Activated T-cell treated with anti-CD3 and anti-CD28 coated beads, Interleukin-2, amount 50 U/mL, for 24 hours (primary cell): ENCODE results near the gene ARHGEF18.
"Not testable (repeated sequence)": the region's sequence is repeated elsewhere in the genome, so short reads cannot be mapped to it uniquely, and the experiment has no call there.

Experiments
- DNase-seq: peaks from one replicate; pipeline ENCODE4 v3.0.0-alpha.2; 2020
- H3K27ac Mint-ChIP-seq: 2 replicates; pipeline ENCODE4 v1.8.0; 2020; ENCODE audit warnings: mild to moderate bottlenecking, mixed read lengths
- H3K27me3 Mint-ChIP-seq: 2 replicates; pipeline ENCODE4 v1.8.0; 2020; ENCODE audit warnings: mixed read lengths
- H3K36me3 Mint-ChIP-seq: 2 replicates; pipeline ENCODE4 v1.8.0; 2020; ENCODE audit warnings: low read depth, mixed read lengths
- H3K4me1 Mint-ChIP-seq: 2 replicates; pipeline ENCODE4 v1.8.0; 2020; ENCODE audit warnings: low read depth, mixed read lengths
- H3K4me3 Mint-ChIP-seq: 2 replicates; pipeline ENCODE4 v1.8.0; 2020; ENCODE audit warnings: mild to moderate bottlenecking, moderate library complexity, mixed read lengths
- H3K9me3 Mint-ChIP-seq: 2 replicates; pipeline ENCODE4 v1.8.0; 2020; ENCODE audit warnings: mixed read lengths

The ARHGEF18 gene

GRCh38 chr19:7360393-7360984 lies 11.8 kb downstream of the ARHGEF18 start:
- peak overlapping the region; percentile 72 for H3K27ac Mint-ChIP-seq
- DNase-seq = no peak
- H3K4me1 Mint-ChIP-seq = peaks cover 71% of the 10 kb centered on the region
- H3K36me3 Mint-ChIP-seq = peaks cover 48% of the 10 kb centered on the region
- H3K9me3 Mint-ChIP-seq = no peaks in the 10 kb centered on the region
- H3K4me3 Mint-ChIP-seq = no peak overlapping the region
- H3K27me3 Mint-ChIP-seq = no peaks in the 10 kb centered on the region

GRCh38 chr19:7363225-7363624 lies 14.5 kb downstream of the ARHGEF18 start:
- peaks cover 52% of the 10 kb centered on the region for H3K4me1 Mint-ChIP-seq
- no peak overlapping the region for H3K4me3 Mint-ChIP-seq
- no peaks in the 10 kb centered on the region for H3K9me3 Mint-ChIP-seq
- peak overlapping the region; percentile 2 for H3K27ac Mint-ChIP-seq
- H3K27me3 Mint-ChIP-seq = no peaks in the 10 kb centered on the region
- H3K36me3 Mint-ChIP-seq = peaks cover 47% of the 10 kb centered on the region
- DNase-seq = no peak

GRCh38 chr19:7366701-7367420 lies 18.1 kb downstream of the ARHGEF18 start:
- no peaks in the 10 kb centered on the region for H3K27me3 Mint-ChIP-seq
- no peak for DNase-seq
- peaks cover 24% of the 10 kb centered on the region for H3K4me1 Mint-ChIP-seq
- H3K9me3 Mint-ChIP-seq = no peaks in the 10 kb centered on the region
- H3K36me3 Mint-ChIP-seq = peaks cover 57% of the 10 kb centered on the region
- peak overlapping the region; percentile 79 for H3K27ac Mint-ChIP-seq
- H3K4me3 Mint-ChIP-seq = no peak overlapping the region

- no peaks in the 10 kb centered on the region for H3K27me3 Mint-ChIP-seq
- H3K4me3 Mint-ChIP-seq = no peak overlapping the region
- no peaks in the 10 kb centered on the region for H3K9me3 Mint-ChIP-seq
- H3K4me1 Mint-ChIP-seq = peaks cover 12% of the 10 kb centered on the region
- DNase-seq = no peak
- peak overlapping the region; percentile 79 for H3K27ac Mint-ChIP-seq
- H3K36me3 Mint-ChIP-seq = peaks cover 63% of the 10 kb centered on the region
Measured at GRCh38 chr19:7368456-7368855, 19.7 kb downstream of the ARHGEF18 start.

GRCh38 chr19:7368866-7369265 lies 20.1 kb downstream of the ARHGEF18 start:
- Mint-ChIP-seq H3K4me1 (peaks cover 11% of the 10 kb centered on the region), H3K27ac (peak overlapping the region; percentile 79), H3K36me3 (peaks cover 64% of the 10 kb centered on the region)
- not testable (repeated sequence) for H3K4me3 Mint-ChIP-seq, H3K9me3 Mint-ChIP-seq, H3K27me3 Mint-ChIP-seq, DNase-seq

GRCh38 chr19:7370546-7370945 lies 21.8 kb downstream of the ARHGEF18 start:
- no peak overlapping the region for H3K4me3 Mint-ChIP-seq
- no peaks in the 10 kb centered on the region for H3K27me3 Mint-ChIP-seq
- H3K4me1 Mint-ChIP-seq = peaks cover 10% of the 10 kb centered on the region
- H3K9me3 Mint-ChIP-seq = no peaks in the 10 kb centered on the region
- H3K36me3 Mint-ChIP-seq = peaks cover 60% of the 10 kb centered on the region
- DNase-seq = no peak
- H3K27ac Mint-ChIP-seq = peak overlapping the region; percentile 81

GRCh38 chr19:7371001-7371400 lies 22.3 kb downstream of the ARHGEF18 start:
- H3K4me3 Mint-ChIP-seq = no peak overlapping the region
- peak overlapping the region; percentile 81 for H3K27ac Mint-ChIP-seq
- H3K4me1 Mint-ChIP-seq = peaks cover 10% of the 10 kb centered on the region
- no peaks in the 10 kb centered on the region for H3K27me3 Mint-ChIP-seq
- H3K9me3 Mint-ChIP-seq = no peaks in the 10 kb centered on the region
- H3K36me3 Mint-ChIP-seq = peaks cover 62% of the 10 kb centered on the region
- no peak for DNase-seq

GRCh38 chr19:7372810-7373209 lies 24.1 kb downstream of the ARHGEF18 start:
- Mint-ChIP-seq H3K27me3 (no peaks in the 10 kb centered on the region), H3K4me1 (peaks cover 3% of the 10 kb centered on the region), H3K9me3 (no peaks in the 10 kb centered on the region), H3K27ac (no peak overlapping the region), H3K4me3 (no peak overlapping the region), H3K36me3 (peaks cover 66% of the 10 kb centered on the region)
- no peak for DNase-seq

- peak overlapping the region; percentile 14 for H3K27ac Mint-ChIP-seq
- no peaks in the 10 kb centered on the region for H3K27me3 Mint-ChIP-seq
- H3K4me1 Mint-ChIP-seq = peaks cover 2% of the 10 kb centered on the region
- peaks cover 68% of the 10 kb centered on the region for H3K36me3 Mint-ChIP-seq
- H3K9me3 Mint-ChIP-seq = no peaks in the 10 kb centered on the region
- DNase-seq = no peak
- H3K4me3 Mint-ChIP-seq = no peak overlapping the region
Measured at GRCh38 chr19:7373862-7374261, 25.1 kb downstream of the ARHGEF18 start.

- H3K27me3 Mint-ChIP-seq = no peaks in the 10 kb centered on the region
- peak overlapping the region; percentile 73 for H3K27ac Mint-ChIP-seq
- no peaks in the 10 kb centered on the region for H3K9me3 Mint-ChIP-seq
- H3K36me3 Mint-ChIP-seq = peaks cover 67% of the 10 kb centered on the region
- no peak for DNase-seq
- H3K4me3 Mint-ChIP-seq = no peak overlapping the region
- peaks cover 7% of the 10 kb centered on the region for H3K4me1 Mint-ChIP-seq
Measured at GRCh38 chr19:7376151-7376852, 27.6 kb downstream of the ARHGEF18 start.

GRCh38 chr19:7377196-7377595 lies 28.5 kb downstream of the ARHGEF18 start:
- H3K4me3 Mint-ChIP-seq = no peak overlapping the region
- H3K36me3 Mint-ChIP-seq = peaks cover 62% of the 10 kb centered on the region
- no peaks in the 10 kb centered on the region for H3K27me3 Mint-ChIP-seq
- peak overlapping the region; percentile 73 for H3K27ac Mint-ChIP-seq
- H3K4me1 Mint-ChIP-seq = peaks cover 7% of the 10 kb centered on the region
- H3K9me3 Mint-ChIP-seq = no peaks in the 10 kb centered on the region
- DNase-seq = no peak

GRCh38 chr19:7381073-7381390 lies 32.3 kb downstream of the ARHGEF18 start:
- DNase-seq = no peak
- peak overlapping the region; percentile 9 for H3K27ac Mint-ChIP-seq
- H3K36me3 Mint-ChIP-seq = peaks cover 61% of the 10 kb centered on the region
- H3K9me3 Mint-ChIP-seq = no peaks in the 10 kb centered on the region
- peaks cover 12% of the 10 kb centered on the region for H3K4me1 Mint-ChIP-seq
- H3K4me3 Mint-ChIP-seq = no peak overlapping the region
- no peaks in the 10 kb centered on the region for H3K27me3 Mint-ChIP-seq

- DNase-seq = no peak
- Mint-ChIP-seq H3K4me1 (peaks cover 28% of the 10 kb centered on the region), H3K9me3 (no peaks in the 10 kb centered on the region), H3K4me3 (no peak overlapping the region), H3K36me3 (peaks cover 59% of the 10 kb centered on the region), H3K27me3 (no peaks in the 10 kb centered on the region), H3K27ac (peak overlapping the region; percentile 51)
Measured at GRCh38 chr19:7382694-7383093, 34.0 kb downstream of the ARHGEF18 start.

GRCh38 chr19:7383284-7383683 lies 34.5 kb downstream of the ARHGEF18 start:
- H3K9me3 Mint-ChIP-seq = no peaks in the 10 kb centered on the region
- peaks cover 33% of the 10 kb centered on the region for H3K4me1 Mint-ChIP-seq
- no peak for DNase-seq
- peak overlapping the region; percentile 51 for H3K27ac Mint-ChIP-seq
- H3K4me3 Mint-ChIP-seq = no peak overlapping the region
- H3K27me3 Mint-ChIP-seq = no peaks in the 10 kb centered on the region
- peaks cover 56% of the 10 kb centered on the region for H3K36me3 Mint-ChIP-seq

- Mint-ChIP-seq H3K36me3 (peaks cover 51% of the 10 kb centered on the region), H3K9me3 (no peaks in the 10 kb centered on the region), H3K4me3 (no peak overlapping the region), H3K4me1 (peaks cover 33% of the 10 kb centered on the region), H3K27me3 (no peaks in the 10 kb centered on the region), H3K27ac (peak overlapping the region; percentile 31)
- DNase-seq = no peak
Measured at GRCh38 chr19:7385062-7385461, 36.3 kb downstream of the ARHGEF18 start.
